C1 segment of cervical spinal cord (tissue), 14 donors: Measurements from ENCODE around the gene TLE1.
"Not testable (repeated sequence)": the region's sequence is repeated elsewhere in the genome, so short reads cannot be mapped to it uniquely, and the experiment has no call there.

ENCODE experiments used
- DNase-seq, 14 donors: peaks; one replicate each; lab custom pipeline; 2025; lab: John Stamatoyannopoulos, UW

The TLE1 gene

DNA sequence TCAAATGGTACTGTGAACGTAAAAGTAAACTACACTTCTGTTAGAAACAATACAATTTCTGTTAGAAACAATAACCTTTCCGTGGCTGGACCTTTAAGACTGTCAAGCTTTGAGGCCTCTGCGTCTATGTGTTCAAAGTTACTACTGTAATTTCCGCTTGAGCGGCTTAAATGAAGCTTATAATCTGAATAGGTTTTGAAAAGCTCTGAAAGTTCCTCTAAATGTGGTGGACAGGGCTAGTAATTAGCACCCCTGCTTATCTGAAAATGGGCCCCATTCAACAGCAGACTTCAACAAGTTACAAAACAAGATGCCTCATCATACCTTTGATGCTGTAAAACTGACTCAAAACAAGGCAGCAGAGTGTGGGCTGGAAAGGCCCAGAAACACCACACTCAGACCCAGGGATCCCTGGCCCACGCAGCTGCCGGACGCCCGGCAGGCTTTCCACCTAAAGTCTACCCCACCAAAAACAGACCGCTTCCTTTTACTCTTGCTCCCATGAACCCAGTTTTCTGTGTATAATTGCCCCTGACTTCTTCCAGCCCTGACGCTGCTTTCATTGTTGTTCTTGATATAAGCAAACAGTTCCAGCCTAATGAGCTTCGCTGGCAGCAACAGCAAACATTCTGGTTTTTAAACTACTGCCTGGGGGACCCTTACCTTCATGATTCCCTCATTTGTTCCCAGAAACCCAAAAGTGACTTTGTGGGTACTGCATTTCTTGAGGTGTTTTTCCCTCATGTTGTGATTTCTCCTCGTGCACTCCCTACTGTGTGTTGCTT, 66.7 kb downstream of the TLE1 start:
- DNase-seq = no peak

DNA sequence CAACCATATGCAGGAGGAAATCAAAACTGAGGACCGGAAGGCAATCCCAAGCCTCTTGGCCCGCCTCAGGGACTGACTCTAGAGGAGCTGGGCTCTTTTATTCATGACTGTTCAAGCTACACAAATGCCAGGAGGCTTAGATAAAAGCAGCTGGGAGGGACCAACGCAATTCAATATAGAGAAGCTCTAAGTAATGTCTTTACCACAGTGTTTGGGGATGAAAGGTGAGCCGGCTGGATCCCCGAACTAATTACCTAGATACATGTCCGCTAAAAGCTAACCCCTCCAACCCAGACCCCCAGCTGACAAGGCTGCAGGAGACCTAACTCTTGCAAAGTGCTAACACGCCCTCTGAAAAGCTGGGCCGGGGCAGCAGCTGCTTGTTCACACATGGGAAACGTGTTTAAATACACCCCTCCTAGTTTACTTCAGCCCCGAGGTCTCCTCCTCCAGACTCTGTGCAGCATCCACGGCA, 67.5 kb downstream of the TLE1 start:
- DNase-seq = no peak

DNA sequence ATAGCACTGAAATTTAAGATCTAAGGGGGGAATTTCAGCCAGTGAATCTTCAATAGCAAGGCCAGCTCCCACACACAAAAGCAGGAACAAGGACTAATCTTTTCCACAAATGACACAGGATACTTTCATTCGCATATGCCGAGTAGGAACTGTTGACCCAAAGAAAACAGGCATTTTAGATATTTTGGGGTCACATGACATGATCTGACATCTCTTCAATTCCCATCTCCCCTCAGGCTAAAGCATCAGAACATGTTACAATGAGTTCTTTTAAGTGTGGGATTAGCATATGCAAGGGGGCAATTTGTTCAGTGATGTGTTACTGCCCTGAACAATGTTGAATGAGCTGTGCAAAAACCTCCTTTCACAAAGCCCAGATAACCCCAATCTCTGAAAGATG, 68.2 kb downstream of the TLE1 start:
- no peak for DNase-seq

- no peak for DNase-seq
Observed at GRCh38 chr9:81620002-81620390, 69.4 kb downstream of the TLE1 start.

- peak in 1 of 14 donors; percentile 9 for DNase-seq
Observed at GRCh38 chr9:81619353-81620001, 69.9 kb downstream of the TLE1 start.

DNA sequence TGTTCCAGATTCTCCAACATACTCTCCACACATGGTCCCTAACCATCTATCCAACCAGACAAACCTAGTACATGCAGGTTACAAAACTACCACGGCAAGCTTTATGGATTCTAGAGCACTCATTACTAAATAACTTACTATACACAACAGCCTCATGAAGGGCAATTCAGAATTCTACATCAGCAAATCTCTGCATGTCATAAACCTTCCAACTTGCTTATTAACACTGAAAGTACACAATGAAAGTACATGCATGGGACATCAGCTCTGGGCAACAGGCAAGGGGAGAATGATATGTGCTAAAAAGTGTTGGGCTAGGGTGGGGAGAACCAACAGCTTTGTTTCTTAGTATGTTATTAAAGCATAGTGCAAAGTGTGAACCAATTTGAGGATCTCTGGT, 70.4 kb downstream of the TLE1 start:
- DNase-seq = no peak

DNA sequence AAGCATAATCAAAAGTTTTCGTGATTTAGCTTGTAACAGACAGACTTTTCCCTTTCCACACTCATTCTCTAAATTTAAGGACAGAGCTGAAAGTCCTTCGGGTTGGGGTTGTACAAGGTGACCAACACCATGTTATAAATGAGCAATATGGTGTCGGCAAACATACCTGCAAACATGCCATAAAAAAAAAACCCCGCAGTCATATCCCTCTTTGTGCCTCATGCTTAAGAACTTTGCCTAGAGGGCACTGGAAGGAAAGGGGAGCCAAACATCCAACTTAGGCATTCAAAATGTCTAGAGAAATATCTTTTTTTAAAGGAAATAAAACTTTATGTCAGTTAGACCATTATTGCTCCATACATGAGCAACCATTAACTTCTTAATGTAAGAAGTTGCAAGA, 73.2 kb downstream of the TLE1 start:
- no peak for DNase-seq

DNA sequence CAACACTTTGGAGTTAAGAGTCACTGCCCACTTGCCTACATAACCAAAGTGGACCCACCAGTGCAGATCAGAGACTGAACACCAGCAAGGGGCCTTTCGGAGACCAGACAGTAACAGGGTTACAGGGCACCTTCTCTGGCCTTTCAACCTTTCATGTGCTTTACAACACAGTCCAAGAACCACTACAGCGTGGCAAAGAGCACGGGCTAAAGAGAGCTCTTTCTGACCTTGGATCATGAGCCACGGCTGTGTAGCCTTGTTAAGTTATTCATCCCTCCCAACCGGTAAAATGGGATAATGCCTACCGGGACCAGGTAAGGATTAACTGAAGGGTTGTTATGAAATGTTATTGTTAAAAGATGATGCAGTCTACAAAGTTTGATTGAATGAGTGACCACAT, 75.0 kb downstream of the TLE1 start:
- DNase-seq = no peak

GRCh38 chr9:81613002-81613812, 76.1 kb downstream of the TLE1 start:
- no peak for DNase-seq

- DNase-seq = no peak
Observed at GRCh38 chr9:81611664-81612063, 77.7 kb downstream of the TLE1 start.

DNA sequence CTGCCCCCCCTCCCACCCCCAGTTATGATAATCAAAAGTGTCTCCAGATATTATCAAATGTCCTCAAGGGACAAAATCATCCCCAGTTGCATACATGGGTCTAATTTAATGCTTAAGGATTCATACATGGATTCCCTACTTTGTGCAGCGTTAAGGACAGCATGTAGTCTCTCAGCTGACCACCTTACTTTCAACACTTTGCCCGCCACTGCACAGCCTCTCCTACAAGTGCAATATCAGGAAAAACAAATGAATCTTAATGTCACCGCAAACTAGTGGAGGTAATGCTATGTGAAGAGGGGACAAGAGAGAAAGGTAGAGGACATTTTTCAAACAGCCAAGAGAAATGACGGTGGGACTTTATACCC, 78.6 kb downstream of the TLE1 start:
- no peak for DNase-seq

- DNase-seq = no peak
Observed at GRCh38 chr9:81609782-81610739, 79.3 kb downstream of the TLE1 start.

GRCh38 chr9:81608289-81608657, 81.1 kb downstream of the TLE1 start:
- DNase-seq = no peak

- no peak for DNase-seq
Observed at GRCh38 chr9:81607593-81608288, 81.6 kb downstream of the TLE1 start.

DNA sequence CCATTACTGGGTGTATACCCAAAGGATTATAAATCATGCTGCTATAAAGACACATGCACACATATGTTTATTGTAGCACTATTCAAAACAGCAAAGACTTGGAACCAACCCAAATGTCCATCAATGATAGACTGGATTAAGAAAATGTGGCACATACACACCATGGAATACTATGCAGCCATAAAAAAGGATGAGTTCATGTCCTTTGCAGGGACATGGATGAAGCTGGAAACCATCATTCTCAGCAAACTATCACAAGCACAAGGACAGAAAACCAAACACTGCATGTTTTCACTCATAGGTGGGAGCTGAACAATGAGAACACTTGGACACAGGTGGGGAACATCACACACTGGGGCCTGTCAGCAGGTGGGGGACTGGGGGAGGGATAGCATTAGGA, 83.1 kb downstream of the TLE1 start:
- DNase-seq = not testable (repeated sequence)

DNA sequence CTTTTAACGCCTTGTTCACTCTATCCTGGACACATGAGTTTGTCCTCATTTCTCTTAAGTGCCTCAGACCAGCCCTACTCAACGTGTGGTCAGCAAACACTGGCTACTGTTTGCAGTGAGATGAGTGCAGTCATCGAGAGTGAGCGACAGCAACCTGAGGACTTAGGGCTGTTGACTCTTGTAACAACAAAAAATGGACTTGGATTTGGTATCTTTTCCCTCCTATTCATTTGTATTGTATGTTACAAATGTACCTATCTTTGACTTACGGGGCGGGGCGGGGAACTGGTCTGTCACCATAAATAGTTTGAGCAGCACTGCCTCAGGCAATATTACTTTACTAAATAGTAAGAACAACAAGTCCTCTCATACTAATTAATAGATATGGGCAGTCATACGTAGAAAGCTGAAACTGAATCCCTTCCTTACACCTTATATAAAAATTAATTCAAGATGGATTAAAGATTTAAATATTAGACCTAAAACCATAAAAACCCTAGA, 84.1 kb downstream of the TLE1 start:
- no peak for DNase-seq

DNA sequence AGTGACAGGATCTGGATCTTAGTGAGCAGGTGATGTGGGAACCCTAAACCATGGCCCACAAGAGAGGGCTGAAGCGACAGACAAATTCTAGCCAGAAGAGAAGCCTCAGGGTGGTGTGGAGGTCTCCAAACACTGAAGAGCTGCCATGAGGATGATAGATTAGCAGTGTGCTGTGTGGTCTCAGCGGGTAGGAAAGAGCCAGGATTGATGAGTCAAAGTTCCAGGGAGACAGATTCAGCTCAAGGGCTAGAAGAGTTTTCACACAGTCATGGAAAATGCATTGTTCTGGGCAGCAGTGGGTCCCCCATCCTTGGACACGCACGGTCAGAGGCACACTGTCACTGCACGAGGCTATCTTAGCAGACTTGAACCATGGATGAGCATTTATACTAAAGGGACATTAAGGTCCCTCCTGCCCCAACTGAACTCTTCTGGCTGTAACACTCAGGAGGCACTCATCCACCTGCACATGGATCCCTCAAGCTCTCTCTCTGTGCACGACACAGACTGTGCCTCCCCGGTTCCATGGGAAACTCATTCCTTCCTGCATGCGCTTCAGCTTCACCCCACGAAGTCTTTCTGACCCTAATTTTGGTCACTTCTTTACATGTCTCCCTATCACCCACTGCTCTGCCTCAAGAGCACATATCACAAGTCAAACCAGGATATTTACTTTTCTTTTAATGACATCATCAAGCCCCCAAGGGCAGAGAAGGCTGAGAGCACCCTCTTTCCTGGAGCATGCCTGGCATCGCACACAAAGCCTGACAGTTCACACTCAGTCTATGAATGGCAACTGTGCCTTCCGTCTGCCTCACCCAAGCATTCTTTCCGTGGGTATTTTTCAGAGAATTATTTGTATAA, 84.8 kb downstream of the TLE1 start:
- no peak for DNase-seq

DNA sequence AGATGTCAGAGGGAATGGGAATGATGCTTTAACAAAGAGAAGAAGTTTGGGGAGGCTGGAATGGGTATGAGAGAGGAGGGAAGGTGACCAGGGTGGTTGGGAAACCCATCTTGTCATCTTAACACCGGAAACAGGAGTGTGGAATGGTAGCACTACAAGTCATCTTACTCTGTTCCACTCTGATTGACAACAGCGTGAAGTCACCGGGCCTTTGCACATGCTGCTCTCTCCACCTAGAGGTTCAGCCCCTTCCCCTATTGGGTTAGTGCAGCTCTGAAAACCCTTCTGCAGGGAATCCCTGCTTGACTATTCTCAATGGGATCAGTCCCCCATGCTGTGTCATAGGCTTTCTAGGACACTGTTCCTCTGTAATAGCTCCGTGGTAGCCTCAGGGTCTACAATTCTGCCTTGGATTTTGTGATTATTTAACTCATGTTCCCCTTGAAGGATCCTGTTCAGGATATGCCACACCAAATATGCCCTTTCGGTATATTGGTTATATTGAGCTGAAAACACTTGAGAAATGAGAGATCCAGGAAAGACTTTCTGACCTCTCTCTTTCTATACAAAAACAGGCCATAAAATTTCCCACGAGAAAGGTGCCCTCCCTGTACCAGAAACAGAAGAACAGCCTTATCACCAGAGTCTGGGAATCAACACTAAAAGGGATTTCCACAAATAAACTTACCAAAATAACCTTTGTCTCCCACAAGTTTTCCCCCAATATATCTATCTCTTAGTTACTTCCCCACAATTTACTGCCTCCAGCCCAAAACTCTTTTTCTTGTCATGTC, 86.3 kb downstream of the TLE1 start:
- no peak for DNase-seq
